Inflammatory macrophage (primary cell): ENCODE results near the gene PTPRK.
"Not testable (repeated sequence)": the region's sequence is repeated elsewhere in the genome, so short reads cannot be mapped to it uniquely, and the experiment has no call there.

Experiments
- DNase-seq, 2 donors: peaks; one replicate each; pipeline ENCODE4 v3.0.0-alpha.2; 2020 to 2022

The PTPRK gene

DNA sequence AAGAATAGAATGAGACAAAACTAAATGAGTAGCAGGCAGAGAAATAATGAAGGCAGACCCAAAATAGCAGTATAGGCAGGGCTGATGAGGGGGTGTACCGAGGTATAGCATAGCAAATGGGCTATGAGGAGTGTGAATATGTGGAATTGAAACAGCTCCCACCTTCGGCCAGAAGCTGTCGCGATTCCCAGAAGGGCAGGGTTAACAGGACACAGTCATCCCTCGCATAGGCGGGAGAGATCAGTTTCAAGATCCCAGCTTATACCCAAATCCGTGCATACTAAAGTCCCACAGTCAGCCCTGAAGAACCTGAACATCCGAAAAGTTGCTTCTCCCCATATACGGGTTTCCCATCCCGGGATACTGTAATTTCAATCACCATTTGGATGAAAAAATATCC, 82.7 kb downstream of the PTPRK start:
- no peak for DNase-seq

DNA sequence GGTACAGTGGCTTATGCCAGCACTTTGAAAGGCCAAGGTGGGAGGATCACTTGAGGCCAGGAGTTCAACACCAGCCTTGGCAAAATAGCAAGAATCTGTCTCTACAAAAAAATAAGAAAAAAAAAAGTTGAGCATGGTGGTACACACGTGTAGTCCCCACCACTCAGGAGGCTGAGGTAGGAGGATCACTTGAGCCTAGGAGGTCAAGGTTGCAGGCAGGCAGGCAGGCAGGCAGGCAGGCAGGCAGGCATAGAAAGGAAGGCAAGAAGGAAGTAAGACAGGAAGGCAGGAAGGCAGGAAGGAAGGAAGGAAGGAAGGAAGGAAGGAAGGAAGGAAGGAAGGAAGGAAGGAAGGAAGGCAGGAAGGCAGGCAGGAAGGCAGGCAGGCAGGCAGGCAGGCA, 85.6 kb downstream of the PTPRK start:
- DNase-seq: not testable (repeated sequence)

DNA sequence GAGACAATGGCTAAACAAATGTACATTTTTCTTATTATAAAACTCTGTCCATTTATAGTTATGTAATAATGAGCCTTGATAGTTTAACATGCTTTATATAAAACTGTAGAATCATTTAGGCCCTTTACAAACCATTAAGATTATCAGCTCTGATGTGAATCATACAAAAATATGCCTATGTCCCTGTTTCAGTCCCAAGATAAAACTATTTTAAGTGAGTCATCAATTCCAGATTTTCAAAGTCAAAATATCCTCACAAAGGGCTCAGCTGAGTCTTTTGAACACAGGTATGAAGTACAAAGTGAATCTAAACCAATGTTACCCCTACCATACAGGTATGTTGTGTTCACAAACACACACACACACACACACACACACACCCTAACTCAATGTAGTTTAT, 88.0 kb downstream of the PTPRK start:
- DNase-seq: no peak

DNA sequence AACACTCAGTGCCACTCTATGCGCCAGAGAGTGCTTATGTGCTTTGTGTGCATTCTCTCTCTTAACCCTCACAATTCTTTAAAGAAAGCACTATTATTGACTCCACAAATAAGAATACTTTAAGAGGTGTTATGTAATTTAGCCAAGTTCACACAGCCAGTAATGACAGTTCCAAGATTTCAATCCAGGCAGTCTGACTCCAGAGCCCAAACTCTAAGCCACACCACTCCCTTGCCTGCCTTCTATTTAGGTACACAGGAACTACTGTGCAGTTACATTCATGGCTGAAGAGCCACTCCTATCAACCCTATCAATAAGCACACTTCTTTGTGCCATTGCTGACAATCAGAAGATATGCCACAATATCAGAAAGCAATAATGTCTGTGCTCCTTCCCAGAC, 93.3 kb downstream of the PTPRK start:
- DNase-seq: no peak

DNA sequence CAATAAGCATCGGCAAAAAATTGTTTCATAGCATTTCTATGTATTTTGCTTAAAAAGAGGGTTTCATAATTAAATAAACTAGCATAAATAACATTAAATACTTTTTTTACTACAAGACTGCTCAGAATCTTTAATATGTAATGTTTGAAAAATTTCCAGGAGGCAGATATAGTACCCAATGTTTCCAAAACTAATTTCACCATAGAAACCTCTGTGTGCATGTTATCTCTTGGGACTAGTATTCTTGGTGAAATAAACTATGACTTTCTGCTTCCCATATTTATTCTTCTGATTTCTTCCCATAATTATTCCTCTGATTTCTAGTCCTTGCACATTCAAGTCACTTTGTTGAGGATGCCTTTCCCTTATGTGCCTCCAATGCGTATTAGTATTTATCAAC, 94.5 kb downstream of the PTPRK start:
- DNase-seq: no peak

DNA sequence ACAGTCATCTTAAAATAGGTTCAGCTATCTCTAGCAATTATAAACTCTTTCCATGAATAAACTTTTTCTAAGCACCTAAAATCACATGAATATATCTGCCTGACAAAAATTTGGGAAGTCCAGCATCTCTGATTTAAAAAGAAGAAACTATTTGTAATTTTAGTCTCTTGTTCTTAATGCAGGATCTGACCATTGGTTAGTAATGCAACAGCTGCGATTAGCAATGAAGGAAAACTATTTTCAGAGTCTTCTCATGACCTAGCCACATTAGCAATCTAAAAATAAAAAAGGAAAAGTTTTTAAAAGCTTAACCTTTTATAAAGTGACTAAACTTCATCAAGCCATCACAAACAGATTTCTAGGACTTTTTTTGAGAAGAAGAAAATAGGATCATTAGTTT, 97.5 kb downstream of the PTPRK start:
- DNase-seq: no peak

DNA sequence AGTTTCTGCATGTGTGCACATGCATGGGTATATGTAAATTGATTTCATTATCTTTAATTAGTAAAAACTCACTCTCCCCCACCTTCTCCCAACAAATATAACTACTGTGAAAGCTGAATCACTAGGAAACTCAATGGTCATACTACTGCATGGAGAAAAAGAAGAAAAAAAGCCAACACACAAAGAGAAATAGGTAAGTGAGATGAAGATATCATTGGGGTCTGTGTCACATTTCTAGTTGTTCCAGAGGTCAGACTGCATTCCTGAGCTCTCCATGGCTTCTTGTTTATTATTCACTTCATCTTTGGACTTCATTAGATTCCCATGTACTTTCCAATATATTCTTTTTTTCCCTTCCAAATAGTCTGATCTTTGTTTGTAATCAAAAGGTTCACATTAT, 98.2 kb downstream of the PTPRK start:
- DNase-seq: no peak

DNA sequence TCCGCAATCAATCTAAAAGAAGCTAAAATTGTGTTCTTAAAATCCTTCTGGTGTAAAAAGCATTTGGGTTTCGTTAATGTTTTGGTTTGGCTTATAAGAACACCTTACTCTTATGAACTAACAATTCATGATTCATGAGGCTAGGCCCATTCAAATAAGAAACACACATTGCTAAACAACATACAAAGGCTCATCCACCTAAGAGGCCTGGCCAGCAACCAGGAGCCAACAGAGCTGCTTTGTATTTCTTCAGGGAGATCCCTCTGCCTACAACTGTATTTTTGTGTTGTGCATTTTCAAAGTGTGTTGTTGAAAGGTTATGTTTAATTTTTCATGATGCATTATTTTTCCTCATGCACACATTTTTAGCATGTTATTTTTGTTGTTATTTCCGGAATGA, 98.6 kb downstream of the PTPRK start:
- no peak for DNase-seq

DNA sequence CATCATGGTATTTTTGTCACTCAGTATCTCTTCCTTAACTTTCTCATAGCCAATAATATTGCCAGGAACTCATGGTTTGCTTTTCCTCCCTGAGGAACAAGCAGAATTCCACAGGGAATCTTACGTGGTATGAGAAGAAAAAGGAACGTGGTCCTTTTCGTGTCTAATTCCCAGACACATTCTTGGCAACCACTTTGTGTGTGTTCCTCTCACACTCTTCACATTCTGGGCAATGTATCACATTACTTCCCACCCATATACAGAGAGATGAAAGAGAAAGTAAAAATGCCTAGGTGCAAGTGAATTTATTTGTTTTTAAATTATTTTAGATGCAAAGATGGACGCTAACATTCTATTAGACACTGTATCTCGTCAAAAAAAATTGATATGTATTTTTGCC, 102.7 kb downstream of the PTPRK start:
- DNase-seq: no peak

DNA sequence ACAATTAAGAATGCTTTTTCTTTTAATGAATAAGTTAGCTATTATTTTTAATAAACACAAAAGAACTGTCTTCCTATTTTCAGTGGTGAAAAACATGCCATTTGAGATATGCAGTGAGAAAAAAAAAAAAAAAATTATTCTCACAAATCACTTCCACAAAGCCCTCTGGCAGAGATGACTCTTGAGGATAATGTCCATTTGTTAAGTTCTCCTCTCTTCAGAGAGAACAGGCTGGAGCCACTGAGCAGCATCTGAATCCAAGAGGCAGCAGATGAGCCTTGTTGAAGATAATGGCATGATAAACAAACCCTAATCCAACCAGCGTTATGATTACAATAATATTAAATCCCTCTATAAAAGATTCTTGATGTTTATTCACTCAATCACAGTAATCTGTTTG, 105.0 kb downstream of the PTPRK start:
- no peak for DNase-seq

DNA sequence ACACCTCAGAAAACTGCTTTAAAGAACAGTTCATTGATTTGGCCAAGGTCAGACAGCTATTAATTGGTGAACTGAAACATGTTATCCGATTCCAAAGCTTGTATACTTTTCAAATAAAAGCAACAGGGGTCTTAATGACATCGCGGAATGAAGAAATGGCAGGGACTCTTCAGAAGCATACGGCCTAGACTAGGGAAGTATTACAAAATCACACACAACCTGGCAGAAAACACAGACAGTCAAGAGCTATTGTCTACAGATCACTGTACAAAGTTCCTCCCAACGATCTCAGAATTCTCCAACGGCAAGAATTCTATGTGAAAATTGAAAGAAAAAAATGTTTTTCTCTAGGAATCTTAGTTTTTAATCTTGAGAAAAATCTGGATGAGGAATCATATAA, 105.5 kb downstream of the PTPRK start:
- DNase-seq: no peak

DNA sequence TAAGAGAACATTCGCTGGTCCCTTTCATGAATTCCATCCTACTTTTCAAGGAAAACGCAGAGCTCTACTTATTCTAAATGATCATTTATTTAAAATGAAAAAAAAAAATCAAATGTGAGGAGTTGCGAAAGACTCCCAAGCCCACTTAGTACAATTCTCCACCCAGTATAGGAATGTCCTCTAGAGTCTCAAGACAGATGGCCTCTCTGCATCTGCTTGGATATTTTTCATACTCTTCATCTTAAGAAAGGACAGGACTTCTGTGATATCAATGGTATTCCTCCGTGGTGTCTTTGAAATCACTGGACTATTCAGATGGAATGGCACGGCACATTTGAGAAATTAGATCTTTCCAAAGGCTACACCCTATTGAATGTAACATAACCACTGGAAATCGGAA, 107.1 kb downstream of the PTPRK start:
- no peak for DNase-seq

DNA sequence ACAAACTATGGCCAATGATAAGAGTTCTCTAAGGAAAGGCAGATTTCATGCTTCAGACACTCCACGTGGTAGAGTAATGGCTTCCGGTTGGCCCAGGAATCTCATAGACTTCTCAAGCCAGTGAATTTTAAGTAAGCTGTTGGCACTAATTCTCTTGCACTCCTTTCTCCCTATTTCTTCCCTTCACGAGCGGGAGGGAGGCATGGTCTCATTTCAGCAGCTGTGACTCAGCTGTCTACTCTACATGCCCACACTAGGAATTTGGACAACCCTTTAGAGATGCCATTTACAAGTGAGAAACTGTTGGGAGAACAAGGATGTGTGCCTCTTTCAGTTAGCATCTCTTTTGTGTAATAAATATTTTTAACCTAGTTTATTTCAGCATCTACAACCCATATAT, 107.7 kb downstream of the PTPRK start:
- DNase-seq: no peak

DNA sequence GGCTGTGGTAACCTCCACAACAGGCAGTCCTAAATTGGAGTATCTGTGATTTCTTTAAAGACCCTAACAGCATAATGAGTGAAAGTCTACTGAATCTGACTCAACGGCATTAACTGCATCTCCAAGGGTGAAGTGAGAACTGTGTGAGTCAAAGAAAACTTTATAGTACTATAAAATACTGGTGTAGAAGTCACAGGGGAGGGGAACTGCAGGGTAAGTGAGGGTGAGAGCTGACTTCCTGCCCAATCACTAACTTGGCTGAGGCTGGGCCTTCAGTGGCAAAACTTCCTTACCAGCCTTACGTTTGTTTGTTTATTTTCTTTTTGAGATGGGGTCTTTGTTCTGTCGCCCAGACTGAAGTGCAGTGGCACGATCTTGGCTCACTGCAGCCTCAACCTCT, 109.8 kb downstream of the PTPRK start:
- no peak for DNase-seq

DNA sequence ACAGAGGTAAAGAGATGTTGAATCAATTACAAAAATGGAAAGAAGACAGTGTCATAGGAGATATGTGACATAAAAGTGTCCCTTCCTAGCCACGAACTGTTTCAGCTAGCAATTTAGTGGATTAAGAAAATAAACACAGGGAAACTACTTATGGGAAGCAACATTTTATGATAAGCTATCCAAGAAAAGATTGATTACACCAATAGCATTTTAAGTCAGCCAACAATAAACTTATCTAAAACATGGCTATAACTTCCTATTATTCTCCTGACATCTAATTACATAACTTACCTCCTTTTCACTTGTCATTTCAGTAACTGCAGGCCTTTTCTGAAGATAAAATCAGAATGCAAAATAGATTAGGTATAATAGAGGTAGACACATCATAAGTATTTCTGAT, 111.4 kb downstream of the PTPRK start:
- DNase-seq: no peak

DNA sequence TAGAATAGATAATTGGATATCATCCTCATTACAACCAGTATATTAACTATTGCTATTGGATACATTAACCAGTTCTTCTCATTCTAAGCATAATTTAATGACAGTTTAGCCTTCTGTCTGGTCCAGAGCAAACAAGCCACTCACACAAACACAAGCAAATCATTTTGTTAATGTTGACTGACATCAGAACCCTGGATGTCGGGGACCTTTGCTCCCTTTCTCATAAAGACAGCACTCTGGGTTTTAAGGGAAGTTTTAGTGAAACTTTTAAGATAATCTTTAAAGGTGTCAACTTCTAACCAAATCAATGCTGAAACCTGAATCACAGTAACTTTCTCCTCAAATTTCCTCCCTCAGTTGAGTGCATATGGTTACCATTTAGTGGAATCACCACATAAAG, 113.9 kb downstream of the PTPRK start:
- no peak for DNase-seq

DNA sequence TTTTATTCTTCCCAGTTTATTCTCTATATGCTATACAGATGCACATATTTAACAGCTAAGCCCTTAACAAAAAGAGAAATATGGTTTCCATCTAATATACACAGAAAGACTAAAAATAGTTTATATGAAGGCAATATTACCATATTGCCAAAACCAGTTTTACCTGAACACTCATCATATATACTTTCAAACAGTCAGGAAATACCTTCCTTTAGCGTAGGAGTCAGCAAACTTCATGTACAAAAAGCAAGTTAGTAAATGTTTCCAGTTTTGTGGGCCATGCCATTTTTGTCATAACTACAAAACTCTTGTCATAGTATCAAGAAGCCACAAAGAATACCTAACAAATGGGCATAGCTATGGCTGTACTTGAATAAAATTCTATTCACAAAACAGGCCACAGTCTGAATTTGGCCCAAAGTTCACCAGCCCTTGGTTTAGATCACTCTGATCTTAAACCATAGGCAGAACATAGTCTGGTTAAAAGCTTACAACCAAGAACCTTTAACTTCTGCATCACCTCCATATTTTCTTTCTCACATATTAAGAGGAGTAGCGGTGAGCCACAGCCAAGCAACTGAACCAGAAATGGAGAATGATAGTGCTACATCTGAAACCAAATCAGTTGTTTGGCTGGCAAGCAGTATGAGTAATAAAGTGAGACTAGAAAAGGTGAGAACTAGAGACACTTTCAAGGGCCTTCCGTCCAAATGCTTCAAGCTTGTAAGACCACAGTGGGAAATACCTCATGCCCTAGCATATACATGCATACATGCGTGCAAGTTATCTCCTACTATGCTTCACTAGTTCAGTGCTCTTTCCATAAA, 116.6 kb downstream of the PTPRK start:
- no peak for DNase-seq

DNA sequence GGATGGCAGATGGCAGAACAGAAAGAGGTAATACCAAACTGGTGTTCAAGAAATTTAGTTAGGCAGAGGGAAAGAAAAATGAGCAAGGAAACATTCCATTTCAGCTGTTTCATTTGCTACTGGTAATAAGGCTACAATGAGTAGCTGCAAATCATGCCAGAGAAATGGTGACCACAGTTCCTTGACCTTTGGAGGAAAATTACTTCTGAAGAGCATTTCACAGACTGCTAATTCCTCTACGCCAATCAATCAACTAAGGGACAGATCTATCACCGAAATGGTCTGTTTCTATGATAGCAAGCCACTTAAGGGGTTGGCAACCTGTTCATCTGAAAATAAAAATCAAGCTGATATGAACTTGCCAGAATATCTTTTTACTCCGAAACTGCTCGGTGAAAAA, 119.5 kb downstream of the PTPRK start:
- DNase-seq: no peak

DNA sequence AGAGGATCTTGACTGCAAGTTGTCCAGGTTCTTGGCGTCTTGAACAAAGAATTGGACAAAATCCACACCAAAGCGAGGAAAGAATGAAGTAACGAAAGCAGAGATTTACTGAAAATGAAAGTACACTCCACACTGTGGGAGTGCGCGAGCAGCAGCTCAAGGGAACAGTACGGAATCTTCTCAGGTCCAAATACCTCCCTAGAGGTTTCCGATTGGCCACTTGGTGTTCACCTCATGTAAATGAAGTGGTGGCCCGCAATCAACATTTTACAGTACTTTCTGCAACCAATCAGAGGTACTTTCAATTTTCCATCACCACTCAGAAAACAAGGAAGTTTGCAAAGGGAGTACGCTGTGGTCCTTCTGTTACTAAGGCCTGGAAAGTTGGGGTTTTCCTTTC, 122.4 kb downstream of the PTPRK start:
- no peak for DNase-seq

DNA sequence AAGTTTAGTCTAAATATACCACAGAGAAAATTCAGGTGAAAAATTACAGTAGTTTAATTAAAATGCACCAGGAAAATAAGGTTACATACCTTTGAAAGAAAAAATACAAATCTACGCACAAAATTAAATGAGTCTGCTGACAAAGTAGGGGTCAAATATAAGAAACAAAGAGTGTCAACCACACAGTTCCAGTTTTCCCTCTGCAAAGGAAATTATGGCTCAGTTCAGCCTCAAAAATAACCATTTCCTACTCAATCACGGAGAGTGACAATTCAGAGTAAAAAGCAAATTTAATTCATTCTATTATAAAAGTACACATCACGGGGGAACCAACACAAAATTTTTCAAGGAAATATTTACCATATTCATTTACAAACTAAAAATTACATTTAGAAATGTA, 124.8 kb downstream of the PTPRK start:
- DNase-seq: no peak

DNA sequence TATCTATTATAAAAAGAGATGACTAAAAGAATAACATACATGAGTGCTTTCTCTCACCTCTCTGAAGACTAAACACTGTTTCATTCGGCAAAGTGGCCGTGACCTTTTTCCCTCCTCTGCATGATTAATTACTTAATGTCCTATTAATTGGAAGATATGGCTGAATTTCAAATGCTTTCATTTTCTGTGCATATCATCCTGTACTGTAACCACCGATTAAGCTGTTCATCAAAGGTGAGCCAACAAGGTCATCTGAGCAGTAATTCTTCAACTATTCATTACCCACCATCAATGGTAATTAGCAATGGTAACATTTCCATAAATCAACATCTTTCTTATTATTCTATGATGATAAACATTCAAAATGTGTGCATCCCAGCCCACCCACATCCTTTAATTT, 125.2 kb downstream of the PTPRK start:
- no peak for DNase-seq

DNA sequence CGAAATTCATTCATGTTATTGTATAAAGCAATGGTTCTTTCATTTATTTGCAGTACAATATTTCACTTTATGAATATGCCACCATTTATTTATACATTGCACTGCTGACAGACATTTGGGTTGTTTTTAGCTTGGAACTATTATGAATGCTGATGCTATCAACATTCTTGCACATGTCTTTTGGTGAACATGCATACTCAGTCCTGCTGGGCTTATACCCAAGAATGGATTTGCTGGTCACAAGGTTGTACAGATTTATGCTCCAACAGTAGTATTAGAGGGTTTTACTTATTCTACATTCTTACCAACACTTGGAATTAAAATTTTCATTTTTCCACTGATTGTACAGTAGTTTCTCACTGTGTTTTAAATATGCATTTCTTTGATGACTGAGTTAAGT, 126.2 kb downstream of the PTPRK start:
- no peak for DNase-seq

DNA sequence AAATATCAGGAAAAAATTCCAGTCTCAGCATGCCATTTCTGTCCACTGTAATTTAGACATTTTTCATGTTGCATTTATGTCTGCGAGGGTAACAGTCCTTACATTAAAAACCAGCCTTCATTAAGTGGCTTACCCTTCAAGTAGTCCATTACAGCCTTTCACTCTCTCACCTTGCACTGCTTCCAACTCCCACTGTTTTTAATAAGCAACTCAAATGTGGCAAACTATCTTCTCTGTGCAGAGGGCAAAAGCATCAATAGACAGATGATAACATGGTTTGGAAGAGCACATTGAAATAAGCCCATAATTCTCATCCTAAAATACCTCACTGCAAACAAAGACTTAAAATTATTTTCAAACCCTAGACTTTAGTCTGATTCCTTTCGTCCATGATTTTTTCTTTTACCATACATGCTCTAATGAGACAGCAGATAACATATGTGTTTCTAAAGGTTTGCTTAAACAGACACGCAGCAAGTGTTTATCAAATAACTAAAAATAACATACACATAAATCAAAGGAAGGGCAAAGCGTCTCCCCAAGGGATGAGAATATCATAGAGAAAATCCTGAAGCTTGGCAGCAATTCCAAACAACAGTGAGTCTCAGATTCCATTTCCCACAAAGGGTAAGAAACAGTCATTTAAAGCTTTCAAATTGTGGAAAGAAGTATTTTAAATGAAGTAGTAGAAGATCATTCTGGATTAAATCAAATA, 130.4 kb downstream of the PTPRK start:
- DNase-seq: no peak

DNA sequence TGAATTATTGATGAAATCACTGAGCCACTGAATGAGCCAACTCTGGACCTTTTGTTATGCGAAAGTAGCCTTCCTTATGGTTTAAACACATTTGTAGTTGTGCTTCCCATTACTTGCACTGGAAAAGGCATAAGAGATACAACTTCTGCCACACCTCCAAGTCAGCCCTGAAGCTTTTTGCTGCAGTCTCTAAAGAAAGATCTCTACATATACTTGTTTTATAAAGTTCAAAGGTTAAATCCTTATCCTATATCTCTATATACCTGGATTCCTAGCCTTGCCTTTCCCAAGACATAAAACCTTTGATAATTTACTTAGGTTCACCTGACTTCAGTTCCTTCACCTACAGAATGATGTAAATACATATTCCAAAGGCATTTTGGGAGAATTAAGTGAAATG, 132.0 kb downstream of the PTPRK start:
- DNase-seq: no peak

DNA sequence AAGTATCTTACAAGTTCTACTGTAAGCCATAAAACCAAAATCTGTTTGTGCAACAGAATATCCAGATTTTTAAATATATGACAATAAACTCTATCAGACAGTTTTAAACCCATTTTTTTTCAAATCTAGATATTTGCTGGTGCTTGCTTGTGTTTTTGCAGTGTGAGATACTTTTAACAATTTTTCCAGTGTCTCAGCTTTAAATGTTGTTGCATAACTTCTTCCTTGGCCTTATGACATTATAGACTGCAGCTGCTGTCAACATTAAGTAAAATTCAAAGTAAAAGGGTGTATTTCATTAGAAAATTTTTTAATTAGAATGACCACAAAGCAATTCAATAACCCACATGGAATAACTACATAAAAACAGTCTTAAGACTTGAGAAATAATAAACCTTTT, 139.5 kb downstream of the PTPRK start:
- DNase-seq: no peak
